DND-41 (cell line): ENCODE results near the gene SLC7A11.
"Not testable (repeated sequence)": the region's sequence is repeated elsewhere in the genome, so short reads cannot be mapped to it uniquely, and the experiment has no call there.

Experiments used
- ATAC-seq: fragments of 200-7000 bp; cut with Tn5 transposase; 3 replicates; pipeline ENCODE4 v1.9.1; 2021; ENCODE audit warnings: low read depth; ENCODE audit not compliant: insufficient read depth
- DNase-seq: peaks from one replicate; pipeline ENCODE4 v3.0.0-alpha.2; 2020
- H2AFZ ChIP-seq: 2 replicates; pipeline ENCODE4 v1.6.0; 2012; ENCODE audit warnings: low read depth, low read length
- H3K27ac ChIP-seq: 2 replicates; pipeline ENCODE4 v1.5.1; 2012; ENCODE audit warnings: low read length, inconsistent platforms
- H3K27me3 ChIP-seq: fragments of 200-600 bp; sonication (generic); 2 replicates; pipeline ENCODE4 v1.6.0; 2012; ENCODE audit warnings: low read length, mild to moderate bottlenecking, inconsistent platforms; ENCODE audit not compliant: insufficient read depth, poor library complexity
- H3K36me3 ChIP-seq: 2 replicates; pipeline ENCODE4 v1.5.1; 2012; ENCODE audit warnings: low read length, inconsistent platforms; ENCODE audit not compliant: insufficient read depth
- H3K4me1 ChIP-seq: 2 replicates; pipeline ENCODE4 v1.5.1; 2012; ENCODE audit warnings: mild to moderate bottlenecking, low read length; ENCODE audit not compliant: insufficient read depth
- H3K4me2 ChIP-seq: 2 replicates; pipeline ENCODE4 v1.6.0; 2012; ENCODE audit warnings: mild to moderate bottlenecking, moderate library complexity, low read length, inconsistent platforms; ENCODE audit not compliant: insufficient read depth
- H3K4me3 ChIP-seq, 2 experiments: fragments of 200-600 bp in 1 of 2; shearing (Covaris generic) in 1 of 2; 2 replicates each; pipeline ENCODE4 v1.5.1; 2012 to 2016; ENCODE audit warnings: inconsistent platforms in 2 of 2, low read length in 2 of 2, mild to moderate bottlenecking in 2 of 2, low read depth in 1 of 2, moderate library complexity in 1 of 2
- H3K79me2 ChIP-seq: 2 replicates; pipeline ENCODE4 v1.6.0; 2012; ENCODE audit warnings: low read length, inconsistent platforms; ENCODE audit not compliant: insufficient read depth
- H3K9ac ChIP-seq: 2 replicates; pipeline ENCODE4 v1.6.0; 2012; ENCODE audit warnings: low read depth, mild to moderate bottlenecking, inconsistent platforms, low read length, moderate library complexity
- H3K9me3 ChIP-seq: 2 replicates; pipeline ENCODE4 v1.5.1; 2012; ENCODE audit warnings: low read length, moderate library complexity, mild to moderate bottlenecking, inconsistent platforms; ENCODE audit not compliant: insufficient read depth, severe bottlenecking
- H4K20me1 ChIP-seq: 2 replicates; pipeline ENCODE4 v1.6.0; 2012; ENCODE audit warnings: low read length; ENCODE audit not compliant: insufficient read depth
- CTCF ChIP-seq: IDR thresholded peaks from 2 replicates; pipeline ENCODE4 v1.5.1; 2012; ENCODE audit warnings: borderline replicate concordance, low read length, moderate library complexity, mild to moderate bottlenecking; ENCODE audit not compliant: poor library complexity, severe bottlenecking; ENCODE audit errors: extremely low read depth
- EZH2 ChIP-seq: IDR thresholded peaks from 3 replicates; pipeline ENCODE4 v1.6.1; 2012; ENCODE audit warnings: borderline replicate concordance, low read depth, mild to moderate bottlenecking, moderate library complexity, low read length, inconsistent platforms; ENCODE audit not compliant: severe bottlenecking

Gene SLC7A11

GRCh38 chr4:138216272-138216867 lies 25.8 kb downstream of the SLC7A11 start:
- H3K27ac ChIP-seq = no peak overlapping the region
- H2AFZ ChIP-seq = no peak overlapping the region
- no peak overlapping the region for H3K4me2 ChIP-seq
- peaks cover 26% of the 10 kb centered on the region for H3K36me3 ChIP-seq
- H3K27me3 ChIP-seq = no peaks in the 10 kb centered on the region
- H3K9ac ChIP-seq = no peak overlapping the region
- H3K9me3 ChIP-seq = no peaks in the 10 kb centered on the region
- H4K20me1 ChIP-seq = no peaks in the 10 kb centered on the region
- ATAC-seq (no peak), DNase-seq (no peak)
- H3K4me1 ChIP-seq = no peaks in the 10 kb centered on the region
- no peak overlapping the region for H3K4me3 ChIP-seq
- TF ChIP-seq CTCF (no peak), EZH2 (no peak)
- H3K79me2 ChIP-seq = no peaks in the 10 kb centered on the region

- not testable (repeated sequence) for H4K20me1 ChIP-seq, H3K9me3 ChIP-seq, DNase-seq, H3K9ac ChIP-seq, H3K4me1 ChIP-seq, H2AFZ ChIP-seq, H3K4me3 ChIP-seq, ATAC-seq, H3K4me2 ChIP-seq, H3K27ac ChIP-seq, H3K79me2 ChIP-seq, H3K27me3 ChIP-seq
- peaks cover 12% of the 10 kb centered on the region; the same call in 1 of the 2 replicates for H3K36me3 ChIP-seq
Observed at GRCh38 chr4:138210576-138210975, 31.6 kb downstream of the SLC7A11 start.

GRCh38 chr4:138209094-138209493 lies 33.1 kb downstream of the SLC7A11 start:
- H3K36me3 ChIP-seq = peaks cover 8% of the 10 kb centered on the region; the same call in 1 of the 2 replicates
- H2AFZ ChIP-seq = no peak overlapping the region
- TF ChIP-seq EZH2 (no peak), CTCF (no peak)
- no peaks in the 10 kb centered on the region for H3K9me3 ChIP-seq
- DNase-seq (no peak), ATAC-seq (no peak)
- no peaks in the 10 kb centered on the region for H3K79me2 ChIP-seq
- H3K9ac ChIP-seq = no peak overlapping the region
- no peak overlapping the region for H3K4me3 ChIP-seq
- no peaks in the 10 kb centered on the region for H4K20me1 ChIP-seq
- H3K27ac ChIP-seq = no peak overlapping the region
- H3K4me1 ChIP-seq = no peaks in the 10 kb centered on the region
- H3K4me2 ChIP-seq = no peak overlapping the region
- no peaks in the 10 kb centered on the region for H3K27me3 ChIP-seq

GRCh38 chr4:138205531-138206233 lies 36.5 kb downstream of the SLC7A11 start:
- Histone ChIP-seq H3K9me3 (no peaks in the 10 kb centered on the region), H4K20me1 (no peaks in the 10 kb centered on the region), H3K9ac (no peak overlapping the region), H2AFZ (no peak overlapping the region), H3K4me2 (no peak overlapping the region), H3K4me1 (no peaks in the 10 kb centered on the region), H3K4me3 (no peak overlapping the region), H3K27ac (no peak overlapping the region), H3K79me2 (no peaks in the 10 kb centered on the region), H3K36me3 (no peaks in the 10 kb centered on the region), H3K27me3 (no peaks in the 10 kb centered on the region)
- ATAC-seq (no peak), DNase-seq (no peak)
- no peak for TF ChIP-seq EZH2
- no peak for TF ChIP-seq CTCF
